ENCODE results near the gene ZDHHC7.
A peak's percentile ranks its signal among the peaks of the same experiment; 100 is the strongest.

Gene ZDHHC7

DNA sequence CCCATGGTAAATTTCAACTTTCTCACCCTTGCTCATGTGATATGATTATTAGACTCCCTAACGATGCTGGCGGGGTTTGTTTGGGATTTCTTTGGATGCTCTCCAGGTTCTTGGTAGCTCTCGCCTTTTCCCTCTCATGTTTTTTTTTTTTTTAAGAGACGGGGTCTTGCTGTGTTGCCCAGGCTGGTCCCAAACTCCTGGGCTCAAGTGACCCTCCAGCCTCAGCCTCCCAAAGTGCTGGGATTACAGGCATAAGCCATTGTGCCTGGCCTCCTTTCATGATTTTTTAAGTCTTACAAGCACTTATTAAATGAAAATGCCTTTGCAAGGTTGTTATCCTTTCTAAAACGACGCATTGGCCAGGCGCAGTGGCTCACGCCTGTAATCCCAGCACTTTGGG lies 40.3 kb upstream of the ZDHHC7 start:
- CTCF ChIA-PET: interaction anchor here (0.6 to 1.4 kb wide), 3 partner anchors 35 to 325 kb away, joined by 3 to 5 read pairs (median 4); no protein-coding TSS in a partner anchor

DNA sequence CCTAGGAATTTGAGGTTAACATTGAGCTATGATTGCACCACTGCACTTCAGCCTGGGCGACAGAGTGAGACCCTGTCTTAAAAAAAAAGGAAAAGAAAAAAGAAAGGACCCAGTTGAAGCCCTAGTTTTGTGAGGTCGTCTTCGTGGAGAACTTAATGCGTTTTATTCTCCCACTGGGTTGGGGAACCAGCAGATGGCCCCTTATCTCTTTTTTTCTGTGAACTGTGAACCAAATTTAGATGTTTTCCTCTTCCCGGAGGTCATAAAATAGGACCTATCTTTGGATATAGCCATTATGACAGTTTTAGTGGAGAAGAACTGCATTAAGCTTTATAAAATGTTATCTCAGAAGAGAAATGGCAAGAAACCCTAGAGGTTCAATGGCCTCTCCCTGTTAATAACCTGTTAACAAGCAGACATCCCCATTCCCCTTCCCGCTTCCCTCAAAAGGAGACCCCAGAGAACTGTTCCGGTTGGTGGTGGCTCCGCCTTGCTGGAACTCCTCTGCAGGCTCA lies 39.8 kb upstream of the ZDHHC7 start:
- no peaks in the 10 kb centered on the region for H3K9me3 ChIP-seq (ENCODE audit: control insufficient read depth, insufficient read depth, low read depth, low read length)
- no peaks in the 10 kb centered on the region for H3K36me3 ChIP-seq (ENCODE audit: control insufficient read depth in 2 of 2, insufficient read depth in 1 of 2, low read length in 2 of 2)
- no peak overlapping the region for H3K4me3 ChIP-seq (ENCODE audit: low read depth, low read length)
- TF ChIP-seq ZNF223 (tag by site-specific recombination; IDR thresholded peaks at IDR 0.05) (no peak), BCL11A (tag by site-specific recombination; IDR thresholded peaks at IDR 0.05; ENCODE audit: low read depth) (no peak), SCRT2 (tag by site-specific recombination; IDR thresholded peaks at IDR 0.05) (no peak), ZNF610 (tag by site-specific recombination; IDR thresholded peaks at IDR 0.05; ENCODE audit: borderline replicate concordance) (no peak), ZNF155 (tag by site-specific recombination; IDR thresholded peaks at IDR 0.05) (no peak), ZNF416 (tag by site-specific recombination; IDR thresholded peaks at IDR 0.05) (no peak), ZNF514 (tag by site-specific recombination; IDR thresholded peaks at IDR 0.05) (no peak)
- TF ChIP-seq, protein P1, sequence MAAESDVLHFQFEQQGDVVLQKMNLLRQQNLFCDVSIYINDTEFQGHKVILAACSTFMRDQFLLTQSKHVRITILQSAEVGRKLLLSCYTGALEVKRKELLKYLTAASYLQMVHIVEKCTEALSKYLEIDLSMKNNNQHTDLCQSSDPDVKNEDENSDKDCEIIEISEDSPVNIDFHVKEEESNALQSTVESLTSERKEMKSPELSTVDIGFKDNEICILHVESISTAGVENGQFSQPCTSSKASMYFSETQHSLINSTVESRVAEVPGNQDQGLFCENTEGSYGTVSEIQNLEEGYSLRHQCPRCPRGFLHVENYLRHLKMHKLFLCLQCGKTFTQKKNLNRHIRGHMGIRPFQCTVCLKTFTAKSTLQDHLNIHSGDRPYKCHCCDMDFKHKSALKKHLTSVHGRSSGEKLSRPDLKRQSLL (tag by site-specific recombination; IDR thresholded peaks at IDR 0.05): peak; percentile 54; the same call in 1 of the 2 replicates
- TF ChIP-seq, protein P2, sequence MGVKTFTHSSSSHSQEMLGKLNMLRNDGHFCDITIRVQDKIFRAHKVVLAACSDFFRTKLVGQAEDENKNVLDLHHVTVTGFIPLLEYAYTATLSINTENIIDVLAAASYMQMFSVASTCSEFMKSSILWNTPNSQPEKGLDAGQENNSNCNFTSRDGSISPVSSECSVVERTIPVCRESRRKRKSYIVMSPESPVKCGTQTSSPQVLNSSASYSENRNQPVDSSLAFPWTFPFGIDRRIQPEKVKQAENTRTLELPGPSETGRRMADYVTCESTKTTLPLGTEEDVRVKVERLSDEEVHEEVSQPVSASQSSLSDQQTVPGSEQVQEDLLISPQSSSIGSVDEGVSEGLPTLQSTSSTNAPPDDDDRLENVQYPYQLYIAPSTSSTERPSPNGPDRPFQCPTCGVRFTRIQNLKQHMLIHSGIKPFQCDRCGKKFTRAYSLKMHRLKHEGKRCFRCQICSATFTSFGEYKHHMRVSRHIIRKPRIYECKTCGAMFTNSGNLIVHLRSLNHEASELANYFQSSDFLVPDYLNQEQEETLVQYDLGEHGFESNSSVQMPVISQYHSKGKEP (tag by site-specific recombination; IDR thresholded peaks at IDR 0.05): no peak
- POLR2A ChIA-PET: no interaction called here
- no peak overlapping the region; the same call in 1 of the 2 replicates for H3K27ac ChIP-seq (ENCODE audit: extremely low read depth, low read depth, low read length)
- peaks cover 4% of the 10 kb centered on the region for H3K4me1 ChIP-seq (ENCODE audit: control insufficient read depth, insufficient read depth, low read length)
- CTCF ChIA-PET: interaction anchor here (0.6 to 1.4 kb wide), 3 partner anchors 35 to 325 kb away, joined by 3 to 5 read pairs (median 4); no protein-coding TSS in a partner anchor

More for the DNA sequence above, 40.3 kb upstream of the ZDHHC7 start:
- Histone ChIP-seq H3K36me3 (ENCODE audit: control insufficient read depth in 2 of 2, insufficient read depth in 1 of 2, low read length in 2 of 2) (no peaks in the 10 kb centered on the region), H3K4me1 (ENCODE audit: control insufficient read depth, insufficient read depth, low read length) (peaks cover 4% of the 10 kb centered on the region), H3K4me3 (ENCODE audit: low read depth, low read length) (no peak overlapping the region), H3K27ac (ENCODE audit: extremely low read depth, low read depth, low read length) (no peak overlapping the region), H3K9me3 (ENCODE audit: control insufficient read depth, insufficient read depth, low read depth, low read length) (no peaks in the 10 kb centered on the region)
- TF ChIP-seq ZNF121 (tag by site-specific recombination; IDR thresholded peaks at IDR 0.05): peak; percentile 54; the same call in 1 of the 2 replicates
- TF ChIP-seq ZNF610 (tag by site-specific recombination; IDR thresholded peaks at IDR 0.05; ENCODE audit: borderline replicate concordance): no peak
- POLR2A ChIA-PET: interaction anchor here (0.6 kb wide), 1 partner anchor 641 kb away, joined by 4 read pairs; no protein-coding TSS in a partner anchor

DNA sequence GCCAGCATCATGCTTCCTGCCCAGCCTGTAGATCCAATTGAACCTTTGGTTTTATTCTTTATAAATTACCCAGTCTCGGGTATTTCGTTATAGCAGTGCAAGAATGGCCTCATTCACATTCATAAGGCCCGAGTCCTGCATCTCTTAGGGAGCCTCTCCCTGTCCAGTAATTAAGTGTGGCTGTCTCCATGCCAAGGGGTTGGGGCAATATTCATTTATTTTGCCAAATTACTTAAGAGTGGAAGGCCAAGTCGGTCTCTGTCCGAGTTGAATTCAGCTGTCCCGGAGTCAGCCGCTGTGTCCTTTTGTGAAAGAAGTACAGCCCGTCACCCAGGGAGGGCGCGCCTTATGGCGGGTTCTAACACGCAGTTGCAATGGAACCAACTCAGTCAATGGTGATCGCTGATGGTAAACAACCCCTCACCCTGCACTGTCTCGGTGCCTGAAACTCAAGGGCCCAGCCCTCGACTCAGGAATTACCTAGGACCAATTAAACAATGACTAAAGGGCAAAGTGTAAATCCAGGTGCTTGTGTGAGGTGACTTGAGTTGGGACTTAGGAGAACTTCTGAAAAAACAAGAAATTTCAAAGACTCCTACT lies 38.5 kb upstream of the ZDHHC7 start:
- POLR2A ChIA-PET: no interaction called here
- no peak overlapping the region for H3K27ac ChIP-seq (ENCODE audit: extremely low read depth, low read depth, low read length)
- CTCF ChIA-PET: no interaction called here
- H3K4me1 ChIP-seq (ENCODE audit: control insufficient read depth, insufficient read depth, low read length): no peaks in the 10 kb centered on the region; the same call in 1 of the 2 replicates
- no peak overlapping the region for H3K4me3 ChIP-seq (ENCODE audit: low read depth, low read length)
- H3K9me3 ChIP-seq (ENCODE audit: control insufficient read depth, insufficient read depth, low read depth, low read length): no peaks in the 10 kb centered on the region
- TF ChIP-seq ZNF670 (tag by site-specific recombination; IDR thresholded peaks at IDR 0.05; ENCODE audit: low read depth) (no peak), ZNF837 (tag by site-specific recombination; IDR thresholded peaks at IDR 0.05) (no peak), ZNF155 (tag by site-specific recombination; IDR thresholded peaks at IDR 0.05) (no peak), TCF7L2 (IDR thresholded peaks at IDR 0.05; ENCODE audit: borderline replicate concordance, low read depth, low read length) (no peak), ZNF223 (tag by site-specific recombination; IDR thresholded peaks at IDR 0.05) (no peak), MEIS1 (CRISPR knock-in tag; IDR thresholded peaks at IDR 0.05; ENCODE audit: borderline replicate concordance) (no peak), SCRT1 (tag by site-specific recombination; IDR thresholded peaks at IDR 0.05; ENCODE audit: borderline replicate concordance) (no peak), ZFHX2 (tag by site-specific recombination; conservative IDR thresholded peaks at IDR 0.05) (no peak)
- TF ChIP-seq, protein P3, sequence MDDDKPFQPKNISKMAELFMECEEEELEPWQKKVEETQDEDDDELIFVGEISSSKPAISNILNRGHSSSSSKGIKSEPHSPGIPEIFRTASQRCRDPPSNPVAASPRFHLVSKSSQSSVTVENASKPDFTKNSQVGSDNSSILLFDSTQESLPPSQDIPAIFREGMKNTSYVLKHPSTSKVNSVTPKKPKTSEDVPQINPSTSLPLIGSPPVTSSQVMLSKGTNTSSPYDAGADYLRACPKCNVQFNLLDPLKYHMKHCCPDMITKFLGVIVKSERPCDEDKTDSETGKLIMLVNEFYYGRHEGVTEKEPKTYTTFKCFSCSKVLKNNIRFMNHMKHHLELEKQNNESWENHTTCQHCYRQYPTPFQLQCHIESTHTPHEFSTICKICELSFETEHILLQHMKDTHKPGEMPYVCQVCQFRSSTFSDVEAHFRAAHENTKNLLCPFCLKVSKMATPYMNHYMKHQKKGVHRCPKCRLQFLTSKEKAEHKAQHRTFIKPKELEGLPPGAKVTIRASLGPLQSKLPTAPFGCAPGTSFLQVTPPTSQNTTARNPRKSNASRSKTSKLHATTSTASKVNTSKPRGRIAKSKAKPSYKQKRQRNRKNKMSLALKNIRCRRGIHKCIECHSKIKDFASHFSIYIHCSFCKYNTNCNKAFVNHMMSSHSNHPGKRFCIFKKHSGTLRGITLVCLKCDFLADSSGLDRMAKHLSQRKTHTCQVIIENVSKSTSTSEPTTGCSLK (tag by site-specific recombination; IDR thresholded peaks at IDR 0.05): no peak
- H3K36me3 ChIP-seq (ENCODE audit: control insufficient read depth in 2 of 2, insufficient read depth in 1 of 2, low read length in 2 of 2): no peaks in the 10 kb centered on the region

Data from HEK293 (cell line).